ENCODE data around the gene SCN2A.

- no peak for TF ChIP-seq POLR2AphosphoS5 (IDR thresholded peaks at IDR 0.05; ENCODE audit: low read depth, low read length)
- no peak for TF ChIP-seq POLR2A (IDR thresholded peaks at IDR 0.05; ENCODE audit: low read depth, low read length)
These were observed 177.8 kb downstream of the SCN2A start for GRCh38 chr2:165417009-165417408.

All from GM12892 (cell line).